Ovary (tissue), 9 donors: Measurements from ENCODE around the gene KIF4B. TPM values are rescaled to one million over a fixed set of nuclear protein-coding genes. Genes with fewer than 3 reads are reported as not detected.
"Not testable (repeated sequence)": the region's sequence is repeated elsewhere in the genome, so short reads cannot be mapped to it uniquely, and the experiment has no call there.

Source experiments
- DNase-seq, 5 donors: peaks; one replicate each; pipeline ENCODE4 v3.0.0-alpha.2; 2019 to 2020
- H3K27ac ChIP-seq, 2 donors: fragments of 200-600 bp; one replicate each; pipeline versions ENCODE4 v1.5.1 to v1.8.0; 2019 to 2022
- H3K27me3 ChIP-seq: fragments of 200-600 bp; one replicate; pipeline ENCODE4 v1.8.0; 2022
- H3K36me3 ChIP-seq: fragments of 200-600 bp; sonication (generic); one replicate; pipeline ENCODE4 v1.5.1; 2019
- H3K4me1 ChIP-seq: one replicate; pipeline ENCODE4 v1.8.1; 2013; ENCODE audit warnings: mild to moderate bottlenecking, moderate library complexity; ENCODE audit not compliant: insufficient read depth
- H3K4me3 ChIP-seq: fragments of 200-600 bp; sonication (generic); one replicate; pipeline ENCODE4 v1.5.1; 2017
- H3K9me3 ChIP-seq, 2 donors: fragments of 200-600 bp in 1 of 2; sonication (generic) in 1 of 2; one replicate each; pipeline versions ENCODE4 v1.5.1 to v1.8.1; 2013 to 2019; ENCODE audit warnings: mild to moderate bottlenecking in 1 of 2, moderate library complexity in 1 of 2
- EP300 ChIP-seq: sonication (generic); formaldehyde crosslinking; IDR thresholded peaks from one replicate; pipeline ENCODE4 v1.6.1; 2017; ENCODE audit warnings: antibody characterized with exemption
- POLR2A ChIP-seq: fragments of 450-650 bp; IDR thresholded peaks from one replicate; pipeline ENCODE4 v1.6.1; 2017; ENCODE audit warnings: antibody characterized with exemption, mild to moderate bottlenecking, moderate library complexity
- WGBS, 3 donors: extraction: QIAGEN DNeasy Blood & Tissue Kit in 1 of 3; methylation state at CpG; one replicate each; pipeline versions ENCODE4 v1.1.5 to v1.1.7; 2013 to 2017; 5-methylcytosine and 5-hydroxymethylcytosine counted together
- intact Hi-C, 4 donors: fragments of 100-400 bp; cut with DNase I; formaldehyde crosslinking; loops; one replicate each; pipeline versions ENCODE4 v1.11.0 to v1.15.1; 2022 to 2023
- polyA plus RNA-seq, 2 donors: library from polyadenylated mRNA; stranded (reverse); fragments of 200-250 nt in 1 of 2; fragments of 350-450 nt in 1 of 2; fragmentation: Illumina TruSeq in 1 of 2; extraction: RNeasy Lipid Tissue Mini Kit (QIAGEN cat#74804) in 1 of 2; gene quantifications; one replicate each; pipeline ENCODE4 v1.2.3, GENCODE V29; 2013 to 2014
- total RNA-seq, 7 donors: library from RNA; depleted of rRNA in 2 of 7; stranded (reverse); fragments of >200 nt in 2 of 7; fragmentation: NEBNext Ultra II Directional in 3 of 7; extraction: Animal tissue kit (Norgen Biotek cat#: 25700) in 3 of 7; gene quantifications; one replicate each; pipeline versions ENCODE4 v1.1.0 to v1.2.4, GENCODE V29; 2016 to 2023
- TF ChIP-seq, protein P1 (sequence below), 3 donors: fragments of 450-650 bp in 2 of 3; fragments of 200-600 bp in 1 of 3; IDR thresholded peaks; one replicate each; pipeline versions ENCODE4 v1.5.1 to v1.8.0; 2016 to 2022; ENCODE audit warnings: antibody characterized with exemption in 3 of 3, mild to moderate bottlenecking in 1 of 3
- donor health status: DM: no; HTN: no; CAD: no; lungs with moderate emphysema.
- donor health status: DM: no; HTN: no; CAD: no.
- donor health status: Bipolar disorder and iron deficiency.
- donor health status: DM: yes; HTN: yes; CAD: no.
- donor health status: DM: no; HTN: no; CAD: no.
- donor health status: DM: yes; HTN: yes; CAD: no.

The KIF4B gene
- total and polyA plus RNA-seq, 9 donors, result 0.12 to 0.13 TPM; not detected in 7

DNA sequence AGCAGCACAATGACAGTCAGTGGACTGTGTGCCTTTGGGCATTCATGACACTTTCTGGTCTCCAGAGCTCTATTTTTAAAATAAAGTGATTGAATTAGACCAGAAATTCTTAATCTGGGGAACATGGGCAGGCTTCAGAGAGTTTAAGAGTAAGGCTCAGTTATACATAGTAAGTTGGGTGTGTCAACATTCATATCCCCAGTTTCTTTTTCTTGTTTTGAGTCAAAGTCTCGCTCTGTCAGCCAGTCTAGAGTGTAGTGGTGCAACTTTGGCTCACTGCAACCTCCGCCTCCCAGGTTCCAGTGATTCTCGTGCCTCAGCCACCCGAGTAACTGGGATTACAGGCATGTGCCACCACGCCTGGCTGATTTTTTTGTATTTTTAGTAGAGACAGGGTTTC lies 13.7 kb upstream of the KIF4B start:
- Histone ChIP-seq H3K36me3 (no peaks in the 10 kb centered on the region), H3K27me3 (no peaks in the 10 kb centered on the region), H3K4me1 (no peaks in the 10 kb centered on the region), H3K27ac (no peak overlapping the region), H3K9me3 (no peaks in the 10 kb centered on the region), H3K4me3 (no peak overlapping the region)
- intact Hi-C loops, result no loop called here
- 92 to 94% (median 93%) methylated on average over 5 of the region's 5 CpGs for whole genome bisulfite sequencing, 3 donors
- no peak for DNase-seq
- TF ChIP-seq EP300 (no peak), POLR2A (no peak)
- TF ChIP-seq, protein P1, sequence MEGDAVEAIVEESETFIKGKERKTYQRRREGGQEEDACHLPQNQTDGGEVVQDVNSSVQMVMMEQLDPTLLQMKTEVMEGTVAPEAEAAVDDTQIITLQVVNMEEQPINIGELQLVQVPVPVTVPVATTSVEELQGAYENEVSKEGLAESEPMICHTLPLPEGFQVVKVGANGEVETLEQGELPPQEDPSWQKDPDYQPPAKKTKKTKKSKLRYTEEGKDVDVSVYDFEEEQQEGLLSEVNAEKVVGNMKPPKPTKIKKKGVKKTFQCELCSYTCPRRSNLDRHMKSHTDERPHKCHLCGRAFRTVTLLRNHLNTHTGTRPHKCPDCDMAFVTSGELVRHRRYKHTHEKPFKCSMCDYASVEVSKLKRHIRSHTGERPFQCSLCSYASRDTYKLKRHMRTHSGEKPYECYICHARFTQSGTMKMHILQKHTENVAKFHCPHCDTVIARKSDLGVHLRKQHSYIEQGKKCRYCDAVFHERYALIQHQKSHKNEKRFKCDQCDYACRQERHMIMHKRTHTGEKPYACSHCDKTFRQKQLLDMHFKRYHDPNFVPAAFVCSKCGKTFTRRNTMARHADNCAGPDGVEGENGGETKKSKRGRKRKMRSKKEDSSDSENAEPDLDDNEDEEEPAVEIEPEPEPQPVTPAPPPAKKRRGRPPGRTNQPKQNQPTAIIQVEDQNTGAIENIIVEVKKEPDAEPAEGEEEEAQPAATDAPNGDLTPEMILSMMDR (IDR thresholded peaks at IDR 0.05), result no peak

DNA sequence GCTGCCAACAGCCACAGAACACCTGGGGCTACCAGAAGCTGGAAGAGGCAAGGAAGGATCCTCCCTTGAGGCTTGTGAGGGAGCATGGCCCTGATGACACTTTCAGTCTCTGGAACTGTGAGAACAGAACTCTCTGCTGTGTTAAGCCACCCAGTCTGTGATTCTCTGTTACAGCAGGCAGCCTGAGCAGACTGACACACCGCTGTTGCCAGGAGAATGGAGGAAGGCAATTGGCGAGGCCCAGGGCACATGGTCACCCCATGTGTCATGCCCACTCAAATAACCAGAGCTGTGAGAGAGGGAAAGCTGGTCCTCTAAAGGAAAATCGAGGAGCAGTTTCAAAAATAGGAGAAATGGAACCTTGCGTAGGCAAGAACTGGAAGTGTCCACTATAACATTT lies 12.0 kb upstream of the KIF4B start:
- no peaks in the 10 kb centered on the region for H3K4me1 ChIP-seq
- no peak for DNase-seq
- no peaks in the 10 kb centered on the region for H3K9me3 ChIP-seq
- intact Hi-C loops, result no loop called here
- H3K27me3 ChIP-seq, result no peaks in the 10 kb centered on the region
- 93 to 97% (median 96%) methylated on average over 4 of the region's 4 CpGs for WGBS, 3 donors
- no peak overlapping the region for H3K27ac ChIP-seq
- H3K36me3 ChIP-seq, result no peaks in the 10 kb centered on the region
- H3K4me3 ChIP-seq, result no peak overlapping the region
- TF ChIP-seq EP300, result no peak

DNA sequence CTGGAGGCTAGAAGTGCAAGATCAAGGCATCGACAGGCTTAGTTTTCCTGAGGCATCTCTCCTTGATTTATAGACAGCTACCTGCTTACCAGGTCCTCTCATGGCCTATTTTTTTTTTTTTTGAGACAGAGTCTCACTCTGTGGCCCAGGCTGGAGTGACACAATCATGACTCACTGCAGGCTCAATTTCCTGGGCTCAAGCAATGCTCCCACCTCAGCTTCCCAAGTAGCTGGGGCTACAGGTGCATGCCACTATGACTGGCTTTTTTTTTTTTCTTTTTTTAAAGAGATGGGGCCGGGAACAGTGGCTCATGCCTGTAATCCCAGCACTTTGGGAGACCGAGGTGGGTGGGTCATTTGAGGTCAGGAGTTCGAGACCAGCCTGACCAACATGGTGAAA lies 10.8 kb upstream of the KIF4B start:
- intact Hi-C loops, H3K27me3 ChIP-seq, DNase-seq, H3K4me3 ChIP-seq, H3K27ac ChIP-seq, H3K4me1 ChIP-seq, H3K9me3 ChIP-seq, H3K36me3 ChIP-seq: not testable (repeated sequence)
- 83 to 84% (median 84%) methylated on average over 4 of the region's 4 CpGs for WGBS, 3 donors

DNA sequence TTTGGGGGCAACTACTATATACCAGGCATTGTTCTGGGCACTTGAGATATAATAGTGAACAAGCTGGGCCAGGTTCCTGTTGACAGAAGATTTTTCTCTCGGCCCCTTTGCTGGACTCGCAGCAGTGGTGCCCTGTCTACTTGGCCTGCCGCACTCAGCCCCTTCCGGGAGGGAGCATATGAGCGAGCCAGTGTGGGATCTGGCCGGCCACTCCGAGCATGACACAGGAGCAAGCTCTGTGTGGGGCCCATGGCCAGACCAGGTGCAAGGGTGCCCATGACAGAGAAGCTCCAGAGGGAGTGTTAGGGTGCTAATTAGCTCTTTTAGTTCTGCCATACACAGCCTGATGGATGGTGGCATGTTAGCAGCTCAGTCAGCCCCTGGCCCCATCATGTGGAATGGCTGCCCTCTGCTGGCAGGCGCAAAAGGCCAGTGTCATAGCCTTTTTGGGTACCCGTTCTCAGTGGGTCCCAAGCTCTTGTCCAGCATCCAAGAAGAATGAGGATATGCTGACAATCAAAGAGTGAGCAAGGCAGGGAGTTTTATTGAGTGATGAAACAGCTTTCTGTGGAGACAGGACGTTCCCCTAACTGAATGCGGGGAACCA lies 9.3 kb upstream of the KIF4B start:
- no peak for DNase-seq
- Histone ChIP-seq H3K27me3 (no peaks in the 10 kb centered on the region), H3K4me1 (no peaks in the 10 kb centered on the region), H3K9me3 (no peaks in the 10 kb centered on the region), H3K4me3 (no peak overlapping the region), H3K27ac (no peak overlapping the region), H3K36me3 (no peaks in the 10 kb centered on the region)
- 79 to 88% (median 85%) methylated on average over 11 of the region's 11 CpGs for WGBS, 3 donors
- TF ChIP-seq, protein P1 (IDR thresholded peaks at IDR 0.05), result no peak
- TF ChIP-seq POLR2A, result no peak
- TF ChIP-seq EP300, result no peak
- intact Hi-C loops, result no loop called here

DNA sequence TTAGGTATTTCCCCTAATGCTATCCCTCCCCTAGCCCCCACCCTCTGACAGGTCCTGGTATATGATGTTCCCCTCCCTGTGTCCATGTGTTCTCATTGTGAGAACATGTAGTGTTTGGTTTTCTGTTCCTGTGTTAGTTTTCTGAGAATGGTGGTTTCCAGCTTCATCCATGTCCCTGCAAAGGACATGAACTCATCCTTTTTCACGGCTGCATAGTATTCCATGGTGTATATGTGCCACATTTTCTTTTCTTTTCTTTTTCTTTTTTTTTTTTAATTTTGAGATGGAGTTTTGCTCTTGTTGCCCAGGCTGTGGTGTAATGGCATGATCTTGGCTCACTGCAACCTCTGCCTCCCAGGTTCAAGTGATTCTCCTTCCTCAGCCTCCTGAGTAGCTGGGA lies 7.3 kb upstream of the KIF4B start:
- WGBS, 3 donors, result 82 to 97% (median 92%) methylated on average over 1 of the region's 1 CpG
- H3K27me3 ChIP-seq, H3K36me3 ChIP-seq, H3K4me1 ChIP-seq, H3K9me3 ChIP-seq, intact Hi-C loops, H3K4me3 ChIP-seq, H3K27ac ChIP-seq, DNase-seq: not testable (repeated sequence)

DNA sequence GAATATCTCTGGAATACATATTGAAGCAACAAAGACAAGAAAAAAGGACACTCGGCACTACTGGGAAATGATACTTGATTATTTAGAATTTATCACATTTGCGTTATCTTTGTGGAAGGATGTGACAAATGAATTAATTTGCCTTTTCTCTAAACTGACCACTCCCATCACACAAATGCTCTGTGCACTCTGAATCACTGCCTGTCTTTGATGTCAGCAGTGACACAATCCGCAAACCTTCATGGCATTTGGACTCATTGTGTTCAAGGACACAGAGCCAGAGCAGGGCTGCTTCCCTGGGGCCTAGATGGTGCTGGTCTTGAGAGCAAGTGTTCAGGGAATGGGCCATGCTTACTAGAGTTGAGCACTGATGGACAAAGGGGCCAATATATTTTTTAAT lies 4.9 kb upstream of the KIF4B start:
- DNase-seq, result no peak
- Histone ChIP-seq H3K4me3 (no peak overlapping the region), H3K4me1 (no peaks in the 10 kb centered on the region), H3K9me3 (no peaks in the 10 kb centered on the region), H3K27ac (no peak overlapping the region), H3K27me3 (no peaks in the 10 kb centered on the region), H3K36me3 (no peaks in the 10 kb centered on the region)
- no peak for TF ChIP-seq EP300
- no peak for TF ChIP-seq POLR2A
- TF ChIP-seq, protein P1 (IDR thresholded peaks at IDR 0.05), result no peak
- WGBS, 3 donors, result 78 to 86% (median 84%) methylated on average over 3 of the region's 3 CpGs
- intact Hi-C loops, result no loop called here
